OCI-M2 (cell line): Measurements from ENCODE around the gene PLXNA2.

Experiments
- DNase-seq: peaks from one replicate; lab custom pipeline; 2025; ENCODE audit not compliant: unreplicated experiment; lab: John Stamatoyannopoulos, UW

PLXNA2 gene

DNA sequence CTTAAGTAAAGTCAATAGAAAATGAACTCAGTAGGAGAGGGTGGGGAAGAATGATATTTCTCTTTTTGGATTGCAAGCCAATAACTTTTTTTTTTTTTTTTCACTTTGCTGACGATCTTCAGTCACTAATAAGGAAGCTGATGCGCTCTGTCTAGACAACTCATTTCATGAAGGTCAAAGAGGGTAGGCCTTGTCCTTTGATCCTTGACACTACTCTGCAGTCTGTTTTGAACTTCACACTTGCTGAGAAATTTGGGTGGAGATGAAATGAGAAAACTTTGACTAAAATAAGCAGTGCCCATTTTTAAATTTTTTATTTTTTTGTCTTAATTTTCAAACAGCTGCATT lies 20.9 kb upstream of the PLXNA2 start:
- no peak for DNase-seq

DNA sequence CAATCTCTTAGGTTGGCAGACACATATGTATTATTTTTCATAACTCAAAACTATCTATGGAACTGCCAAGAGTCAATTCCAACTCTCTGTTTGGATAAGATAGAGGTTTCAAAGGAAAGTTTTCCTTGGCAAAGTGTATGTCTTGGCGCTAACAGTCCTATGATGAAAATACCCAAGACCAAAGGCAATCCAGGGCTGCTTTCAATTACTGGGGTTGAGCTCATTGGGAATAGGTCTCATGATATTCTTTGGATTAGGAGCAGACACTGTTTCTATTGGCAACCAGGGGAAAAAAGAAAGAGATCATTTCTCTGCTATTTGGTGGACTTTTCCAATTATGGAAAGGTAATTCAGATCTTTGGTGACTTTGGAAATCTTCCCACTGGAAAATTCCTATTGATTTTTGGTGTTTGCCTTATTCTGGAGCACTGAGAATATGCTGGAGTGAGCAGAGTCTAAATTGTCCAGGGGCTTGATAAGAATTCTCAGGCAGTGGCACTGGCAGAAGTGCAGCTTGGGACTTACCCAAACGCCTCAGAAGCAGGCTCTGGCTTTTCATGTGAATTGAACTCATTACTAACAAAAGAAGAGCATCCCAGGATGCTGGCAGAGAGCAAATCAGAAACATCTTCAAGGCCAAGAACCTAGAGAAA lies 20.4 kb upstream of the PLXNA2 start:
- DNase-seq: no peak

DNA sequence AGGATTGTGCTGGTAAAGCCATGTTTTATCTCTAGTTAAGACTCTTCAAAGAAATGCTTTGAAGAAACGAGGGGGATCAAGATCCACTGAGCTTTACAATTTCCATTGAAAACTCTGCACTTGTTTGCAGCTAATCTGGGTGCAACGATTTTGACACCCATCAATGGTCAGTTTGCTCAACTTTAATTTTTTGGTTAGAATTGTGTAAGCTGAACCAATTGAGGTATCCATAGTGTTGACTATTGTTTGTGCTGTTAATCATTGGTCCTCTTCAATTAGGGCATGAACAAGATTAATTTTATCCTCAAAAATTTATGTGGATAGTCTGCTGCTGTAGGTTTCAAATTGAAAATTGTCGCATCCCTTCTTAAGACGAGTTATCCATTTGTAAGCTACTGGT lies 17.7 kb upstream of the PLXNA2 start:
- no peak for DNase-seq

DNA sequence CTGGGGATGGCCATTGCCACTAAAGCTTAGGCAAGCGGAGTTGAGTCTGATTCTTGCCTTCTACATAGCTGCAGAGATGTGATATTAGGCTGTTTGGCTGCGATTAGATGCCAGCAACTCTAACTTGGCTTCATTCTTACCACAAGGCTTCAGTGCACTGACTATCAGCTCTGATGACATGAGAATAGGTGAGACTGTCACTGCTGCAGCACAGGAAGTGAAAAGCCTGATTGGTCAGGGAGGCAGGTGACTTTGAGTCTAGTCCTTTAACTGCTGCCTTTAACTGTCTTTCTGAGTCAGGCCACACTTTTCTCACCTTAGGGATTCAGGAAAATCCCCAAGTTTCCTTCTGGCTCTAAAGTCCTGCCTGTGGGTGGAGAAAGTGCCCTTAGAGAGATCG lies 14.1 kb upstream of the PLXNA2 start:
- no peak for DNase-seq

DNA sequence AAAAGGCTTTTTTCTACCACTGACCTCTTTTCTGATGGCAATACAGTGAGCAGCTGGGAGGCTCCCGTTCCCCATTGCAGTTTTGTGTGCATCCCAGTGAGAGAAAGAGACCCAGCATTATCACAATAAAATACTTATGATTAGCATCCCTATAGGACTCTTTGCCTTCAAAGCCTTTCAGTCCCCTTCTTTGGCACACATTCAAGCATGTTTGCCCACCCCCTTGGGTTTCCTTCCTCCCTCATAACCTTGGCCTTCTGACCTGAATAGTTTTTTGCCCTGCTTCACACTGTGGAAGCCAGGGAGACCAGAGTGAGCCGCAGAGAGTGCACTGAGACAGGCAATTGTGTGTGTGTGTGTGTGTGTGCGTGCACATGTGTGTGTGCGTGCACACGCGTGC lies 13.2 kb upstream of the PLXNA2 start:
- no peak for DNase-seq

DNA sequence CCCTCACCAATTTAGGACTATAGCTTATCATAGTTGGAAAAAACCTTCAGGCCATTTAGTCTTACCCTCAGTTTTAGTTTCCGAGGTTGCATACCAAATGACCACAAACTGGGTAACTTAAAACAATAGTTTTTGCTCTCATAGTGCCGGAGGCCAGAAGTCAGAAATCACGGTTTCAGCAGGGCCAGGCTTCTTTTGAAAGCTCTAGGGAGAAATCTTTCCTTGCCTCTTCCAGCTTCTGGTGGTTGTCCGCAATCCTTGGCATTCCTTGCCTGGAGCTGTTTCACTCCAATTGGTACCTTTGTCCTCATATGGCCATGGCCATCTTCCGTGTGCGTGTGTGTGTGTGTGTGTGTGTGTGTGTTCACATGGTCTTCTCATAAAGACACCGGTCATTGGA lies 12.4 kb upstream of the PLXNA2 start:
- DNase-seq: no peak

DNA sequence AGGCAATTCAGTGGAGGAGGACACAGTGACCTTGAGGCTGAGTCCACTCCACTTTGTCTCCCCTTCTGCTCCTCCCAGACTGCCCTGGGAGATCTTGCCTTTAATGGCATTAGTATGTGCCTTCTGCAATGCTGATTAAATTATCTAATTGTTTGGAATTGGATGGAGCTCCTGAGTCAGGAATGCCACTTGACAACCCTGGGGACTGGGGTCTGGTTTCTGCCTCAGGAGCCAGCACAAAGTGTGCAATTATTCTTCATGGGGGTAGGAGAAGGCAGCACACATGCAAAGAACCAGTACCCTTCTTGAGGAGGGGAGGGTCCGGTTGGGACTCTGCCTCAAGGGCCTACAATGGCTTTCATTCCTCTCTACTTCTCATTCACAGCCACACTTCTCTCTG lies 11.9 kb upstream of the PLXNA2 start:
- DNase-seq: no peak

DNA sequence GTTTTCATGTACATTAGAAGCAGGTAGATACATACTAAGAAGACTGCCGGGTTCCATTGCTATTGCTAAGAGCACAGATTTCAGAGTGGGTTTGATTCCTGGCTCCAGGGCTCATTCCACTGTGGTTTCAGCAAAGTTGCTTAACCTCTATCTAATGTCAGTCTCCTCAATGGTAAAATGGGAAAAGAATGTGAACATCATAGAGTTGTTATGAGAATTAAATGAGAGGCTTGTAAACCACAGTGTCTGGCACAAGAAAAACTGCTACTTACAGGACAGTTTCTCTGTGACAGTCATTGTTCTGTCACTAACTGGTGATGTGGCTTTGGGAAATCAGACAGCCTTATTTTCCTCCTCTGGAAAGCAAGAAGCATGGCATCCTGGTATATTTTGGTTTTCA lies 10.7 kb upstream of the PLXNA2 start:
- no peak for DNase-seq

DNA sequence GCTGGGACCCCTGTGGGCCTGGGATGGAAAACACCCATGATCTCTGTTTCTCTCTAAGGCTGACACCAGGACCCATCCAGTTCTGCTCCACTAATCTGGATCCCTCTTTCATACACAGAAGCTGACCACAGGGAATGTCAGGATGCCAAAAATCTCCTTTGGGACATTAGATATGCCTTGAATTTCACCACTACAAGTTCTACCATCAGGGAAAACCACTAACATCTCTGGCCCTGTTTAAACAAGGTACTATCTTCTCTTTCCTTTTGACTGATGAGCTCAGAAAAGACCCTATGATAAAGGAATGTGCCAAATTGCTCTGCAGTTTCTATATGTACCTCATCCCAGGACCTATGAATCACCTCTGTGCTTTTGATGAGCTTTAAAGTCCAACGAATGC lies 10.2 kb upstream of the PLXNA2 start:
- DNase-seq: no peak

DNA sequence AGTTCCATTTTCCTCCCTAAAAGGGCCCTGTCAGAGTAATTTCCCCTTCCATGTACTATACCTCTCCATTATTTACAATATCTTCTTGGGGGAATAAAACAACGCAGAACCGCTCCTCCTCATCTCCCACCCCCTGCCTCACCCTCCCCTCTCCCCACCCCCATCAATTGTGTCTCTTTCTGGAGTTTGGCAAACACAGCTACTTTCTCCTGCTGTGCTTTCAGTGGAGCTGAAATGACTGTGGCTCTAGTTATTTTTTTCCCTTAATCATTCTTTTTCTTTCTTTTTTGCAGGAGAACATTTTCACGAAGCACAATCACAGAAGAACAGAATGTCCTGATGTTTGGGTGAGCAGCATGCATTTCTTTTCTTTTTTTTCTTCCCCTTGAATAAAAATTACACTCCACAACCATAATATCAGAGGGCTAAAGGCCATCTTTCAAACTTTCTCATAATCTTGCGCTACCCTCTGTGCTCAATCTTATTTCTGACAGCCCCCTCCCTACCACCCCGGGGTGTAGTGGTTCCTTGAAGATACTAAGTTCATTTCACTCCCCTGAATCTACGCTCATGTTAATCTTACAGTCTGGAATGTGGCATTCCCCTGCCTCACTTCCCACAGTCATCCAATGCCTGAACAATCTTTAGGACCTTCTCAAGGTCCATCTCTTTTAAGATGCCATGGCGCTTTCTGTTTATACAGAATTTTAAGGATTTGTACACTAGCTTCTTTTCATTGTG lies 8.8 kb upstream of the PLXNA2 start:
- DNase-seq: no peak

DNA sequence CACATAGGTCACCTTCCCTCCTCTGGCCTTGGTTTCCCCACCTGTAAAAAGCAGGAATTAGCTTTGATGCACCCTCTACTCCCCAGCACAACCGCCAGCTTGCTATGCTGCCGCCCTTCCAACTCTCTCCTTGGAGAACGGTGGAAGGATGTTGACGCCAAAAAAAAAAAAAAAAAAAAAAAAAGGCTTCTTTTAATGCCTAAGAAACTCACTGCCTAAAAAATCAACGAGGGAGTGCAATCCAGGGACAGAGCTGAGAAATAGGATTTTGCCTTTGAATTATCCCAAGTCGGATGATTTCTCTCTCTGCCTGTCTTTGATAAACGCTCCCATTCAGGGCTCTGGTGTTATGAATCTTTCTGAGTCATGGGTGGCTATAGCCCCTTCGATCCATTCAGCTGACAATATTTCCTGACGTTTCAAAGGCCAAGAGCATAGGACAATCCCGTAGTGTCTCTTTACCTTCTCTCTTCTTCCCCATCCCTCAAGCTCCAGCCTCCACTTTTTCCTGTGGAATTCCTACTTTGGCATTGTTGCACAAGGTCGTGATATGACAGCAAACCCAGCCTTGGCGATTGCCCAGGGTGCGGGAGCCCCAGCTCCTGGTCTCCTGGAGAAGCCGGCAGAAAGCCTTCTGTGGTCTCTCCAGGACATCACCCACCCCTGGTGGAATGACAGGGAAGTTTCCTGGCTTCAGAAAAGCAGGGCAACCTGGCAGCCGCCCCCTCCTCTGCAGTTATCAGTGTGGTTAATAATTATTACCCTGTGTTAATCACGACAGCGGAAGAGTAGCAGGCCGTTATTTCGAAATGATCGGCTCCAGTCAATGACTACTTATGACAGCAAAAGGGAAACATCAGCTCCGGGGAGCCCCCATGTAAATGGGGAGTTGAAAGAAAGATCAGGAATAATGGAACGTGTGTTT lies 8.0 kb upstream of the PLXNA2 start:
- no peak for DNase-seq

DNA sequence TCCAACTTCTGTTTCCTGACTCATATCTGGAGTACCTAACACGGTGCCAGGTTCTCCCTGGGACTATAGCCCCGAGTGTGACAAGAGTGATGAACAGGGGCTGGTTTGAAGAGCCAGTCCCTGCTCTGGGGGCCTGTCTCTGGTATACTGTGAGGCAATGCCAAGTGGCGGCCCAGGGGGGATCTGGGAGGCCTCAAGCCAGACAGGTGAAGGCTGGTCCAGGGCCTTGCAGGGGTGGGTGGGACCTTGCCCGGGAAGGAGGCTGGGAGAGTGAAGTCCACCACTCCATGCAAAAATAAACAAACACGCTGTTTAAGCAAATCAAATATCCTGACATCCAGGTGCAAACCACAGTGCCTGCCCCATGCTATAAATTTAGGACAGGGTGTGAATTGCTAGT lies 6.8 kb upstream of the PLXNA2 start:
- no peak for DNase-seq

DNA sequence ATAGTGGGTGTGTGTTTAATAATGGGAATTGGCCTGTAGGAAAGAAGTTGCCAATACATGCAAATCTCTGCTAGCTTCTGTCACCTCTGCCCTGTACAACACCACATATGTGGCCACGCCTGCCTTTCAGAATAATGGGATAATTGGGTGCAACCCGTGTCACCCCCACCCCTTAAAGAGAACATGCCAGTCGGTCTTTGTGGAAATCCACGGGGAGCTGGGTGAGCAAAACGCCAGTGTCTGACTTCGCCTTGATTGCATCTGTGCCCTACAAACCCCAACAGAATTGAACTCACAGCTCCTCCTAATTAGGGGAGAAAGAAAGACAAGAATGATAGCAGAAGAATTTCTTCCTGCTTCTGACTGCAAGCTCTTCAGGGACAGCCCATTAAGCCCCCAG lies 6.4 kb upstream of the PLXNA2 start:
- no peak for DNase-seq

DNA sequence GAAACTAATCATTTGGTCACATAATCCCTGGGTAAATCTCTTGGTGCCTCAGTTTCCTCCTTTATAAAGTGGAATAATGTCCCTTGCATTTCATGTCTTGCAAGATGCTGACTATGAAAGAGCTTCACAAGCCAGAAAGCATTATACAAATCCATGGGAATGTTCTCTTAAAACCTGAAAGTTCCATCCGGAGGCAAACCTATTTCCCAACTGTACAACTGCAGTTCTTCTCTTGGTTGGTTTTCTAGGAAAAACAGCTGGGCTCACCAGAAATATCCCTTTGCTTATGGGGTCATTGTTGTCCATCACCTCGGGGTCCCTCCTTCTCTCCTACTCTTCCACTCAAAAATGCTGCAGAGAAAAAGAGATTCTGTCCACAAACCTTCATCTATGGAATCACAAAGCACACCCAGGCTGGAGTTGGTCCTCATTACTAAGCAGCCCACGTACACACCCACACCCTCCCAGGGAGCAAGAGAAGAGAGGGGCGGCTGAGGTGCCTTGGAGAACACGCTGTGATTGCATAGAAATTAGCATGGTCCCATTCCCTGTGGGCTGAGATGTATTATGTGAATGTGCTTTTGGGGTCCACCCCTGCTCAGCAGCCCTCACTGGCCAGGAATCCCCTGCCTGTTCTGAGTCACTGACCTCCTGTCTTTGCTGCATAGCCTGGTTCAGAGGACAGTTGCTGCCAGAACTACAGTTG lies 5.0 kb upstream of the PLXNA2 start:
- no peak for DNase-seq

DNA sequence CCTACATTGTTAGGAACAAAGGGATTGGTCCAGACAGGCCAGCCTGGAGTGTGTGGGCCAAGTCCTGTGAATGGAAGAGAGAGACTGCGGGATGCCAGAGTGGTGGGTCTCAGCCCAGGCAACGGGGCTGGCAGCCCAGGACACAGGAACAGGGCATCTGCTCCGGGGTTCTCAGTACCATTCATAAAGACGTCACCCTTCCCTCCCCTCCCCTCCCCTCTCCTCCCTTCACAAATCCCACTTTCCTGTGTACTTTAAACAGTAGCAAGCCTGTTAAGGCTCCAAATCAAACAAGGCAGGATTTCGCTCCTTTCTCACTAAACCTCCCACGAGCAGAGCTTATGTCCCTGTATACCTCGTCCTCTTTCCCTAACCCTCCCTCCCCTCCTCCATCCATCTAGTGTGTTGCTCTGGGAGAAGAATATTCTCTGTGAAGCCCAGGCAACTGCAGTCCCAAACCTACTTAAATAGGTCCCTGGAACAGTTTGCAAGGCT lies 4.2 kb upstream of the PLXNA2 start:
- DNase-seq: no peak

DNA sequence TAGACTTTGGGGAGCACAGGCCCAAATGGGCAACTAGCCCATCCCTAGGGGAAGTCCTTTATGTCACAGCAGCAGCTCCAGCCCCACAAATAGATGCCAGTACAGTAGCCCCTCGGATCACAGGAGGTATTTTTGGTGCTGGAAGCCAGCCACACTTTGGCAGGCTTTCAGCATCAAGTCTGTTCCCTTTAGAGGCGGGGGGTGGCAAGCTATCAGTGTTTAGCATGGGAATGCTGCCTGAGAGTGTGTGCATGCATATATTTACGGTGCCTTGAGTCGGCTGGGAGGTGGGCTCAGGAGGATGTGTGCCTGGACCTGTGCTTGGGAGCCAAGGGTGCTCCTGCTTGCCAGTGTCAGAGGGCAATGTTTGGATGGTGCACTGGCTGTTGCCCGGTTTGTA lies 3.5 kb upstream of the PLXNA2 start:
- DNase-seq: no peak

DNA sequence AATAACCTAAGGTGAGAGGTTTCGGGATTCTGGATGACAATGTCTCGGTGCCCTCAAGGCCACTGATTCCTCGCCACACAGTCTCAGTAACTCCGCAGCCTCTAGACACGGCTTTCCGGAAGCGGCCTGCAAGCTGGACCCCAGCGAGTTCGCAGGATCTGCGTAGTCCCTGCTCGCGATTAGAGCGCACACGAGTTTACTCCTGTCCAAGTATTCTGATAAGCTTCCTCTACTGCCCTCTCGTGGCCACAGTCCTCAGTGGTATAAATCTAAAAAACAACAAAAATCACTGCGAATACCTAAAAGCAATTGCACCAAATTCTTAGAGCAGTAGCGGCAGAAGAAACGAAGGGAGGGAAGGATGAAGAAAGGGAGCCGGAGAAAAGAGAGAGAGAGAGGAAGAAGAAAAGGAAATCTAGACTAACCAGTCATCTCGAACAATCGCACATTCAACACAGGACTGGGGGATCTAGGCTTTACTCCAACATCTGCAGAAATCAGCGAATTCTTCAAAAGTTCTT lies 1.1 kb upstream of the PLXNA2 start:
- DNase-seq: no peak

DNA sequence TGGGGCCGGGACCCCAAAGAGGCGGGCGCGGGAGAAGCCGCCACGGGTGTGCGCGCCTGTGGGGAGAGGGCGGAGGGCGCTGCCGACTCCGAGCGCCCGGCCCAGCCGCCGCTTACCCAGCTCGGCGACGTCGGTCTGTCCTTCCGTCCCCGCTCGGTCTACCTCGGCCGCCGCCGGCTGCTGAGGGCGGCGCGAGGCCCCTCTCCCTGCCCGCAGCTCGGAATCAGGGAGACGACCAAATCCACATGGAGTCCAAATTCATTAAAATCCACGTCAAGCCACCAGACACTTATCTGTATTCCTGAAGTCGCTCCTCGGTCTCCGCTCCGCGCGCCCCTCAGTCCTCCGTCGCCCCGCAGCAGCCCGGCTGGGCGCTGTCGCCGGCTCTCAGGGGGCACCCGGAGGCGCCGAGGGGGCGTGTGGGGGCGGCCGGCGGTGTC lies 637 bp downstream of the PLXNA2 start:
- DNase-seq: no peak

DNA sequence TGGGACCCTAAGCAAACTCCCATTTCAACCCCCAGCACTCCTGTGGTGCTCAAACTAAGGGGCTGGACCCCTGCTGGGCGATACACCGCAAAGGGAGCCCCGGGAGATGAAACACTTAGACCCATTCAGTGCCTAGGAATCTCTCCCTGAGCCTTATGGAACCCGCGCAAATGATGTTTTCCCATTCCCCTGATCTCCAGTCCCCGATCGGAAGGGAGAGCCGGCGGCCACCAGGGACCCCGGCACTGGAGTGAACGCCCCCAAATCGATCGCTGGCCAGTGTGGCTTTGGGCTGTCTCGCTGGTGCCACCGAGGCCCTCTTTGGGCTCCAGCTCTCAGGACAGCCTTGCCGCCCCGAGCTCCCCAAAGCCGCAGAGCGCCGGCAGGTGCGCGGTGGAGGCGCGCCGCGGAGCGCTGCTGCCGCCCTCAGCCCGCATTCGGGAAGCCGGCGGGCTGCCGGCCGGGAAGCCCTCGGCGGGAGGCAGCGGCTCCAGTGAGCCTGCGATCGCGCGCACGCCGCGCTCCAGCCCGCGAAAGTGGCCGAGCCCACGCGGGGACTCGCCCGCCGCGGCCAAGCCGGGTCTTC lies 1.1 kb downstream of the PLXNA2 start:
- no peak for DNase-seq

DNA sequence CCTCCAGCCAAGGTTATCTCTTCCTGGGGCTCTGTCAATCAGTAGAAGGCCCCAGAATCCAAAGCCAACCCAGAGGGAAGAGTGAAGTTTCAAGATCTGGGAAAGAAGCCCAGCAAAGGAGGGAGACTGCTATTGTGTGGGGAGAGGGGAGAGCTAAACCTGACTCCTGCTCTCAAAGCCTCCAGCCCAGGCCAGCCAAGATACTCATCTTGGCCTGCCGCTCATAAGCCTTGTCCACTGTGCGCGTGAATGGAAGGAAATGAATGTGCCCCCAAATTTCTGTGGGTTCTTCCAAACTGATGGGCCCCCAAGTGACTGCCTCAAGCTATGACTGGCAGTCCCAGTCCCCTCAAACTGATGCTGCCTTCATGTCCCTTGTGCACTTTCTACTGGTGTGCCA lies 2.0 kb downstream of the PLXNA2 start:
- no peak for DNase-seq

DNA sequence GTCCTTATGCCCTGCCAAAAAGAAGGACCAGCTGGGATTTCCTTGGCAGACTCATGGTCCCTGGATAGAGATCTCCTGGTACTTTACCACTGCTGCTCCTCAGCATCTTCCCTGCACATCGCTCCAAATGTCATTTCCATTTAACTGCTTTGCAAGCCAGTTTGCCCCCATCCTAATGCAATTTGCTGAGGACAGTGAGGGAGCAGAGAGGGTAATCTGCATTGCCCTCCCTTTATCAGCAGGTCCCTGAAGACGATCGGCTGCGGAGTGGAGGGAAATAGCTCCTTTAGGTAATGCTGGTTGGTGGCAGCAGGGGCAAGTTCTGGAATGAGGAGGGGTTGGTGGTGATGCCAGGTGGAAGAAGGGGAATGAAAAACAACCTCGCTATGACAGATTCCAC lies 2.7 kb downstream of the PLXNA2 start:
- no peak for DNase-seq
